Cardiac muscle cell (in vitro differentiated cells and primary cell): ENCODE results near the gene TOGARAM1. TPM values are rescaled to one million over a fixed set of nuclear protein-coding genes. Genes with fewer than 3 reads are reported as not detected.
A peak's percentile ranks its signal among the peaks of the same experiment; 100 is the strongest.

Source experiments
- DNase-seq, 2 donors: peaks; one replicate each; pipeline versions ENCODE4 v3.0.0 to v3.0.0-alpha.2; 2010 to 2017; ENCODE audit warnings: low read depth in 1 of 2, low spot score in 1 of 2
- H3K27ac ChIP-seq: fragments of 200-600 bp; sonication (generic); 2 replicates; pipeline ENCODE4 v1.5.1; 2016
- H3K27me3 ChIP-seq: fragments of 200-600 bp; sonication (generic); 2 replicates; pipeline ENCODE4 v1.6.0; 2016; ENCODE audit warnings: control low read depth
- H3K36me3 ChIP-seq: fragments of 200-600 bp; sonication (generic); 2 replicates; pipeline ENCODE4 v1.5.1; 2016; ENCODE audit warnings: control low read depth
- H3K4me1 ChIP-seq: fragments of 200-600 bp; sonication (generic); 2 replicates; pipeline ENCODE4 v1.8.1; 2017; ENCODE audit warnings: low read depth, mild to moderate bottlenecking, mixed run types
- H3K4me3 ChIP-seq: fragments of 200-600 bp; sonication (generic); 2 replicates; pipeline ENCODE4 v1.5.1; 2016; ENCODE audit warnings: mild to moderate bottlenecking
- H3K9me3 ChIP-seq: fragments of 200-600 bp; sonication (generic); 2 replicates; pipeline ENCODE4 v1.5.1; 2017; ENCODE audit warnings: low read depth, mild to moderate bottlenecking, control low read depth
- CTCF ChIP-seq: IDR thresholded peaks from 2 replicates; pipeline ENCODE4 v1.5.1; 2012; ENCODE audit warnings: low read depth, mild to moderate bottlenecking, low read length
- polyA plus RNA-seq: library from polyadenylated mRNA; unstranded; fragments of >200 nt; fragmentation: Nextera tagmentation; extraction: Ambion mirVana; gene quantifications from 2 replicates; pipeline ENCODE4 v1.2.1, GENCODE V29; 2016
- total RNA-seq: library from RNA; depleted of rRNA; stranded (reverse); fragments of >200 nt; gene quantifications from 2 replicates; pipeline ENCODE4 v1.2.3, GENCODE V29; 2016

Gene TOGARAM1
- total RNA-seq: 13.8 and 20.7 TPM in 2 replicates
- 18.2 and 18.4 TPM in 2 replicates for polyA plus RNA-seq

DNA sequence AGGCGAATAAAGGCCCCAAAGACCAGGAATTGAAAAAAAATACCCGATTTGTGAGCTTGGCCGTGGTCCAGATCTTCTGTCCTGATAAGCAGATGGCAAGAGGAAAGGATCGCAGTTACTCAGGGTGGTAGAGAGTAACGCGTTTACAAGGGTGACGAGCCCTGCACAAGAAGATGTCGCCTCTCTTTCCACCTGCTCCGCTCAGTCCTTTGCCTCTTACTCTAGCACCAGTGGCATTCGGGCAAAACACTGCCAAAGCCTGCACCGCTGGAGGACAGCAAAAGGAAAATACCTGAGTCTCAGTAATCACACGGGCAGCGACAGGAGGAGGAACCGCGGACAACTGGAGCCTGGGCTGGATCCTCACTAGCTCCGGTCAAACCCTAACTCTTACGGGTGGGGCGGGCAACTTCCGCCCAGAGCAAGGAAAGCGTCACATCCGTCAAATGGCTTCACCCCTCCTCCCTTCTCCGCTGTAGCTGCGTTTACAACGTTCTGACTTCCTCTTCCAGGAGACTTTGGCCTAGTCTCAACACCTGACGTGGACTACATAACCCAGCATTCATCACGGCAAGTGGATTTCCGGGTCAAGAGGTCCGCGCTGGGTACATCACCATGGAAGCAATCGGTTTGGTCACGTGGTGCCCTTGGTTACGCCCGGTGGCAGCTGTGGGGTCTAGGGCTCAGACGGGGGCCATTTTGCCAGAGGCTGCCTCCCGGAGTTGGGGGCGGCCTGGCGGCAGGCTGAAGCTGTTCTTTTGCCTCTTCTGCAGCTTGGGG is at the start of gene TOGARAM1, which contains the start of gene KLHL28:
Gene TOGARAM1 (plus strand): TSS at position 637 of the 780 bp plus-strand sequence. CDS start 232 bp downstream, outside the sequence.
Gene KLHL28 (minus strand): TSS at position 394 of the 780 bp plus-strand sequence. CDS start 16,019 bp downstream, outside the sequence.
- peak within 1 kb of the TSS; percentile 87 for H3K4me3 ChIP-seq
- DNase-seq: peak; percentile 99 to 100
- H3K27me3 ChIP-seq: no peaks in the 10 kb centered on the region
- H3K36me3 ChIP-seq: no peaks in the 10 kb centered on the region
- peak within 1 kb of the TSS; percentile 79 for H3K27ac ChIP-seq
- H3K4me1 ChIP-seq: peaks cover 23% of the 10 kb centered on the region
- H3K9me3 ChIP-seq: no peaks in the 10 kb centered on the region
- no peak for TF ChIP-seq CTCF

- TF ChIP-seq CTCF: no peak
- peak; percentile 51 to 72 for DNase-seq
- H3K4me3 ChIP-seq: no peak overlapping the region
- no peaks in the 10 kb centered on the region for H3K36me3 ChIP-seq
- no peaks in the 10 kb centered on the region for H3K4me1 ChIP-seq
- H3K9me3 ChIP-seq: no peaks in the 10 kb centered on the region
- H3K27ac ChIP-seq: peak overlapping the region; percentile 62
- no peaks in the 10 kb centered on the region for H3K27me3 ChIP-seq
Observed at GRCh38 chr14:44914849-44915248, 47.1 kb upstream of the TOGARAM1 start.

DNA sequence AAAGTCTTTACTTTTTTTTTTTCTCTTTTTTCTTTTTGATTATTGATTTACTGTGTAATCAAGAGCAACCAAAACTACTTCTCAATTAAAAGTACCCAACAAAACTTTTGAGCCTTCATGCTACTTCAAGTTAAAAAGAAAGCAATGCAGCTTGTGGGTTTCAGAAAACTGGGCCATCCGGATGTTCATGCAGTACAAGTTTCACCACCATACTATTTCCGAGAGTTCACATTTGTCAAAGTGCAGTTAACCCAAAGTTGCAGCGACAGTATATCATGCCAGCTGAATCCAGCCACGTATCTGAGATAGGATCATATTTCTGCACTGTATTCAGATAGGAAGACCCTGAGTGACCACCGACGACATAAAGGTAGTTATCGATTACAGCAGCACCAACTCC is 33.2 kb upstream of the TOGARAM1 start:
- Histone ChIP-seq H3K27ac (no peak overlapping the region), H3K4me1 (no peaks in the 10 kb centered on the region), H3K36me3 (peaks cover 3% of the 10 kb centered on the region), H3K4me3 (no peak overlapping the region), H3K9me3 (no peaks in the 10 kb centered on the region), H3K27me3 (no peaks in the 10 kb centered on the region)
- no peak for DNase-seq
- TF ChIP-seq CTCF: no peak

DNA sequence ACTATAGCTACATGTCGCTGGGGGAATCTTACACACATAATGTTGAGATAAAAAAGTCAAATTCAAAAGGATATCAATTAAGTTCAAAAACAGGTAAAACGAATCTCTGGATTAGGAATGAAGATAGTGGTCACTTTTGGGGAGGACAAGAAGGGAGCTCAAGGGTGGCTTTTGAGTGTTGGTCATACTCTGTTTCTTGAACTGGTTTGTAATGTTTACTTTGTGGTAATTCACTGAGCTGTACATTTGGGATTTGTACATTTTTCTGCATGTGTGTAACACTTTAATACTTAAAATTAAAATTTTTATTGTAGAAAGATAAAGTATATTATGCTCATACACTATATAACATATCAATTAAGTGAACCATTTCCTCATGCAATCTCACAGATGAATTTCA is 26.8 kb upstream of the TOGARAM1 start:
- no peaks in the 10 kb centered on the region for H3K27me3 ChIP-seq
- no peaks in the 10 kb centered on the region for H3K36me3 ChIP-seq
- no peaks in the 10 kb centered on the region for H3K9me3 ChIP-seq
- no peak for DNase-seq
- no peaks in the 10 kb centered on the region for H3K4me1 ChIP-seq
- no peak overlapping the region for H3K4me3 ChIP-seq
- no peak for TF ChIP-seq CTCF
- no peak overlapping the region for H3K27ac ChIP-seq

- Histone ChIP-seq H3K36me3 (no peaks in the 10 kb centered on the region), H3K4me3 (no peak overlapping the region), H3K4me1 (no peaks in the 10 kb centered on the region), H3K9me3 (no peaks in the 10 kb centered on the region), H3K27ac (no peak overlapping the region), H3K27me3 (no peaks in the 10 kb centered on the region)
- no peak for TF ChIP-seq CTCF
- no peak for DNase-seq
Observed at GRCh38 chr14:44937547-44937946, 24.4 kb upstream of the TOGARAM1 start.
